ENCODE results near the gene NMT1. TPM values are rescaled to one million over a fixed set of nuclear protein-coding genes. Genes with fewer than 3 reads are reported as not detected.

The NMT1 gene
- total RNA-seq, 4 donors from 2014 or later, result 60.7 to 127 (median 71.5) TPM

DNA sequence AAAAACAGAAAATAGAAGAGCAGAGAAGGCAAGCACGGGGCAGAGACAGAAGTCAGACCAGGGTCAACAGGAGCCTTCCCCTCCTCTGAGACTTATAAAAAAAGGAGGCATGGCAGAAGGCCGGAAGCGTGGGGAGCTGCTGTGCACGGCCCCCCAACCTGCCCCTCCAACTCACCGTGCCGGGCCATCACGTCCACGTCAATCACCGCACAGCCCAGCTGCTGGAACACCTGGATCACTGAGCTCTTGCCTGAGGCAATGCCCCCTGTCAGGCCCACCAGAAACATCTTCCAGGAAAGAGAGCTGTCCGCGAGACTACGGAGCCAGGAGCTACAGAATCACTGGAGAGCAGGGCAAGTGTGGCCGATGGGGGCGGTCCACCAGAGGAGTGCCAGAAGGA lies 26.5 kb upstream of the NMT1 start:
- no peak overlapping the region for H3K4me3 ChIP-seq
- DNase-seq, result no peak
- in situ Hi-C loops (cut with MboI; ENCODE audit: low sequenced_read_pairs in 4 of 4), result loop anchor here in 1 of 4 donors (25.0 kb wide), 1 partner anchor 272 kb away; the partner anchor contains the start of gene ADAM11
- H3K9me3 ChIP-seq, result no peaks in the 10 kb centered on the region
- H3K36me3 ChIP-seq, result peaks cover 0 to 40% of the 10 kb centered on the region in 2 donors
- ATAC-seq, result no peak
- H3K27me3 ChIP-seq, result no peaks in the 10 kb centered on the region
- intact Hi-C loops (cut with DNase I; ENCODE audit: low total_unique reads), result no loop called here
- no peak overlapping the region for H3K27ac ChIP-seq
- H3K4me1 ChIP-seq, result peaks cover 12% of the 10 kb centered on the region in 2 donors
- TF ChIP-seq, protein P1, sequence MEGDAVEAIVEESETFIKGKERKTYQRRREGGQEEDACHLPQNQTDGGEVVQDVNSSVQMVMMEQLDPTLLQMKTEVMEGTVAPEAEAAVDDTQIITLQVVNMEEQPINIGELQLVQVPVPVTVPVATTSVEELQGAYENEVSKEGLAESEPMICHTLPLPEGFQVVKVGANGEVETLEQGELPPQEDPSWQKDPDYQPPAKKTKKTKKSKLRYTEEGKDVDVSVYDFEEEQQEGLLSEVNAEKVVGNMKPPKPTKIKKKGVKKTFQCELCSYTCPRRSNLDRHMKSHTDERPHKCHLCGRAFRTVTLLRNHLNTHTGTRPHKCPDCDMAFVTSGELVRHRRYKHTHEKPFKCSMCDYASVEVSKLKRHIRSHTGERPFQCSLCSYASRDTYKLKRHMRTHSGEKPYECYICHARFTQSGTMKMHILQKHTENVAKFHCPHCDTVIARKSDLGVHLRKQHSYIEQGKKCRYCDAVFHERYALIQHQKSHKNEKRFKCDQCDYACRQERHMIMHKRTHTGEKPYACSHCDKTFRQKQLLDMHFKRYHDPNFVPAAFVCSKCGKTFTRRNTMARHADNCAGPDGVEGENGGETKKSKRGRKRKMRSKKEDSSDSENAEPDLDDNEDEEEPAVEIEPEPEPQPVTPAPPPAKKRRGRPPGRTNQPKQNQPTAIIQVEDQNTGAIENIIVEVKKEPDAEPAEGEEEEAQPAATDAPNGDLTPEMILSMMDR (IDR thresholded peaks at IDR 0.05 in 4 of 5, conservative IDR thresholded peaks at IDR 0.05 in 1 of 5), result no peak
- TF ChIP-seq POLR2A (IDR thresholded peaks at IDR 0.05), result no peak

DNA sequence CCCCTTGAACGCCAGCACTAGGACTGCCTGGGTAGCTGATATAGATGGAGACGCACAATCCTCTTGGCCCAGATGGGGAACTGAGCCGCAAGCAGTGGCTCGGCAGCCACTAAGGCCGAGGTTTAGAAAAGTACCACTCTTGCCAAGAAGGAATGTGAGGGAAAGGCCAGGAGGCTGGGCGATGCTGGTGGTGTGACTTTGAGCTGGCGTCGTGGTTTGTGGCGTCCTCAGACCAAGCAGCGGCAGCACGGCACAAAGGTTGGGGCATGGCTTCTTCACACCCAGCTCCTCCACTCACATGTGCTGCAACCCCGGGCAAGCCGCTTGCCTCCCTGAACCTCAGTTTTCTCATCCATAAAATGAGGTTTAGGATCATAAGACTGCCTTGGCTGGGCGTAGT lies 25.3 kb upstream of the NMT1 start:
- Histone ChIP-seq H3K9me3 (no peaks in the 10 kb centered on the region), H3K27ac (no peak overlapping the region), H3K4me1 (peaks cover 18 to 21% of the 10 kb centered on the region in 2 donors), H3K4me3 (no peak overlapping the region), H3K27me3 (no peaks in the 10 kb centered on the region), H3K36me3 (peaks cover 0 to 31% of the 10 kb centered on the region in 2 donors)
- DNase-seq (no peak), ATAC-seq (no peak)
- TF ChIP-seq POLR2A (IDR thresholded peaks at IDR 0.05), result no peak
- TF ChIP-seq, protein P1 (IDR thresholded peaks at IDR 0.05 in 4 of 5, conservative IDR thresholded peaks at IDR 0.05 in 1 of 5), result no peak
- in situ Hi-C loops (cut with MboI; ENCODE audit: low sequenced_read_pairs in 4 of 4) (loop anchor here in 1 of 4 donors (25.0 kb wide), 1 partner anchor 274 kb away; the partner anchor contains the start of gene ADAM11), intact Hi-C loops (cut with DNase I; ENCODE audit: low total_unique reads) (no loop called here)

DNA sequence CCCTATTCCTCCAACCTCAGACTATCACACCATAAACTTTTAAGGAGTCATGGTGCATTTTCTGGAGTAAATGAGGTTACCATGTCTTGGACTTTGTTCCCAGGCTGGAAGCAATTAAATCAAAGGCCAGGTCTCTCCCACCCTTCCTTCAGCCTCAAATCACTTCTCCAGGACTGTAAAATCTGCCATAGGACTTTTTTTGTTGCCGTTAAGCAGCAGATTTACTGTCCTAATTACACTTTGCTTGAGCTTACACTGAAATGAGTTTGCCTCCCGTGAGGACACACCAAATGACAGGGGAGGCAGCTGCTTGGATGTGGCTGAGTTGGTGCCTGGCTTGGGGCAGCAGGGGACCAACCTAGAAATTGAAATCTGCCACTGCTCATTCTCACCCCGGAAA lies 24.4 kb upstream of the NMT1 start:
- Histone ChIP-seq H3K9me3 (no peaks in the 10 kb centered on the region), H3K27ac (no peak overlapping the region), H3K4me1 (peaks cover 20 to 26% of the 10 kb centered on the region in 2 donors), H3K36me3 (peaks cover 0 to 24% of the 10 kb centered on the region in 2 donors), H3K27me3 (no peaks in the 10 kb centered on the region), H3K4me3 (no peak overlapping the region)
- intact Hi-C loops (cut with DNase I; ENCODE audit: low total_unique reads) (no loop called here), in situ Hi-C loops (cut with MboI; ENCODE audit: low sequenced_read_pairs in 4 of 4) (loop anchor here in 1 of 4 donors (25.0 kb wide), 1 partner anchor 274 kb away; the partner anchor contains the start of gene ADAM11)
- ATAC-seq, result no peak
- TF ChIP-seq, protein P1 (IDR thresholded peaks at IDR 0.05 in 4 of 5, conservative IDR thresholded peaks at IDR 0.05 in 1 of 5), result no peak
- no peak for TF ChIP-seq POLR2A (IDR thresholded peaks at IDR 0.05)
- no peak for DNase-seq

DNA sequence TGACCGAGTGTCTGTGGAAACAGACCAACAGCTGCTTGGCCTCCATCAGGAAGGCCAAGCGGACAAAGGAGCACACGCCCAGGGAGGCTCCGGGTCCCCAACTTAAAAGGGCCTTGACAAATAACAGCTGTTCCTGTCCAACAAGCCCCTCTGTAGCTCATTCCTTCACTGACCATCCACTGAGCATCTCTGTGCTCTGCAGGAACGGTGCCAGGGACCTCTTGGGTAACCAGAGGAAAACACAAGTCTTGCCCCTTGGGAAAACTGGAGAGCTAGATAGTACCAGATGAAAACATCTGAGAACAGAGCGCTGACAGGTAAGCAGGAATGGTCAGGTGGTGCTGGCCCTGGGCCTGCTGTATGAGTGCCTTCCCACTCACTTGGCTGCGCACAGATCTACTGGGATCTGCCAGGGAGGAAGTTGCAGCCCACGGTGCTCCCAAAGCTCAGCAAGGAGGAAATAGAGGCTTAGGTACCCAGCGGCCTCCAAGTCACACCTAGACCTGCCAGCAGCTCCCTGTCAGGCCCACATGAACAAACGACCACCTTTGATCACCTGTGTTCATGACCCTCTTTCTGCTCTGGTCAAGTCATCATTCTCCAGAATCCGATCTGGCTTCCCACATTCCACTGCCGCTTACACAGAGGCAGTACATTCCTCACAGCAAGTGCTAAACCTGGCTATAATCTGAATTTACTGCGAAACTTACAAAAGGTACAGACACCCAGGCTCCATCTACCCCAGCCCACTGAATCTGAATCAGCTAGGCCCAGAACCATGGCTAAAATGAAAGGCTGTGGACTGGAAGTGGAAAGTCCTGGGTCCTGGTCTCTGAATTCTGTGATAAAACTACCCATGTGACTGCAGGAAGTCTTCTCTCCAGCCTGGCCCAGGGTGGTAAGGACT lies 22.1 kb upstream of the NMT1 start:
- Histone ChIP-seq H3K4me3 (no peak overlapping the region), H3K36me3 (peaks cover 0 to 4% of the 10 kb centered on the region in 2 donors), H3K4me1 (peaks cover 24 to 31% of the 10 kb centered on the region in 2 donors), H3K27me3 (no peaks in the 10 kb centered on the region), H3K27ac (peak overlapping the region in 1 of 4 donors; percentile 10), H3K9me3 (no peaks in the 10 kb centered on the region)
- peak in 1 of 2 donors; percentile 57 for DNase-seq
- TF ChIP-seq, protein P1 (IDR thresholded peaks at IDR 0.05 in 4 of 5, conservative IDR thresholded peaks at IDR 0.05 in 1 of 5), result no peak
- no peak for TF ChIP-seq POLR2A (IDR thresholded peaks at IDR 0.05)
- intact Hi-C loops (cut with DNase I; ENCODE audit: low total_unique reads), result no loop called here
- peak in 1 of 2 donors; percentile 31 for ATAC-seq
- in situ Hi-C loops (cut with MboI; ENCODE audit: low sequenced_read_pairs in 4 of 4), result loop anchor here in 1 of 4 donors (25.0 kb wide), 1 partner anchor 277 kb away; the partner anchor contains the start of gene ADAM11

Data from gastrocnemius medialis (tissue), 4 donors.